Activated B cell treated with CpG ODN at 0.5 μM for 24 hours (primary cell): ENCODE measurements around the gene PAN2. TPM values are rescaled to one million over a fixed set of nuclear protein-coding genes. Genes with fewer than 3 reads are reported as not detected.

Experiments
- ATAC-seq: fragments of 200-7000 bp; cut with Tn5 transposase; one replicate; pipeline ENCODE4 v1.10.0; 2021; ENCODE audit warnings: low read depth, mild to moderate bottlenecking, moderate library complexity
- CTCF ChIA-PET: fragments of 350-600 bp; sonication (Branson Sonifier 250); formaldehyde crosslinking; loops from one replicate; lab custom pipeline; 2021; ENCODE audit warnings: antibody characterized with exemption; lab: Charles Lee
- POLR2A ChIA-PET: fragments of 350-600 bp; sonication (Branson Sonifier 250); formaldehyde crosslinking; loops from one replicate; lab custom pipeline; 2021; ENCODE audit warnings: antibody characterized with exemption; lab: Charles Lee
- DNase-seq: peaks from one replicate; pipeline ENCODE4 v3.0.0; 2022
- H3K27ac Mint-ChIP-seq: one replicate; pipeline ENCODE4 v1.8.0; 2020; ENCODE audit warnings: mixed read lengths
- H3K27me3 Mint-ChIP-seq: one replicate; pipeline ENCODE4 v1.8.0; 2021; ENCODE audit warnings: mixed read lengths
- H3K36me3 Mint-ChIP-seq: one replicate; pipeline ENCODE4 v1.8.0; 2021; ENCODE audit warnings: low read depth, mixed read lengths
- H3K4me1 Mint-ChIP-seq: one replicate; pipeline ENCODE4 v1.8.0; 2021; ENCODE audit warnings: mixed read lengths
- H3K4me3 Mint-ChIP-seq: one replicate; pipeline ENCODE4 v1.8.0; 2020; ENCODE audit warnings: mild to moderate bottlenecking, mixed read lengths
- H3K9me3 Mint-ChIP-seq: one replicate; pipeline ENCODE4 v1.8.0; 2020; ENCODE audit warnings: mixed read lengths
- CTCF ChIP-seq: fragments of 200-600 bp; IDR thresholded peaks from one replicate; pipeline ENCODE4 v1.8.0; 2022; ENCODE audit warnings: antibody characterized with exemption, mild to moderate bottlenecking
- intact Hi-C: fragments of 100-400 bp; cut with micrococcal nuclease; formaldehyde crosslinking; loops from one replicate; pipeline ENCODE4 v1.15.1; 2024
- total RNA-seq: library from RNA; stranded (reverse); gene quantifications from 2 replicates; pipeline ENCODE4 v1.2.3, GENCODE V29; 2022

PAN2 gene, protein sequence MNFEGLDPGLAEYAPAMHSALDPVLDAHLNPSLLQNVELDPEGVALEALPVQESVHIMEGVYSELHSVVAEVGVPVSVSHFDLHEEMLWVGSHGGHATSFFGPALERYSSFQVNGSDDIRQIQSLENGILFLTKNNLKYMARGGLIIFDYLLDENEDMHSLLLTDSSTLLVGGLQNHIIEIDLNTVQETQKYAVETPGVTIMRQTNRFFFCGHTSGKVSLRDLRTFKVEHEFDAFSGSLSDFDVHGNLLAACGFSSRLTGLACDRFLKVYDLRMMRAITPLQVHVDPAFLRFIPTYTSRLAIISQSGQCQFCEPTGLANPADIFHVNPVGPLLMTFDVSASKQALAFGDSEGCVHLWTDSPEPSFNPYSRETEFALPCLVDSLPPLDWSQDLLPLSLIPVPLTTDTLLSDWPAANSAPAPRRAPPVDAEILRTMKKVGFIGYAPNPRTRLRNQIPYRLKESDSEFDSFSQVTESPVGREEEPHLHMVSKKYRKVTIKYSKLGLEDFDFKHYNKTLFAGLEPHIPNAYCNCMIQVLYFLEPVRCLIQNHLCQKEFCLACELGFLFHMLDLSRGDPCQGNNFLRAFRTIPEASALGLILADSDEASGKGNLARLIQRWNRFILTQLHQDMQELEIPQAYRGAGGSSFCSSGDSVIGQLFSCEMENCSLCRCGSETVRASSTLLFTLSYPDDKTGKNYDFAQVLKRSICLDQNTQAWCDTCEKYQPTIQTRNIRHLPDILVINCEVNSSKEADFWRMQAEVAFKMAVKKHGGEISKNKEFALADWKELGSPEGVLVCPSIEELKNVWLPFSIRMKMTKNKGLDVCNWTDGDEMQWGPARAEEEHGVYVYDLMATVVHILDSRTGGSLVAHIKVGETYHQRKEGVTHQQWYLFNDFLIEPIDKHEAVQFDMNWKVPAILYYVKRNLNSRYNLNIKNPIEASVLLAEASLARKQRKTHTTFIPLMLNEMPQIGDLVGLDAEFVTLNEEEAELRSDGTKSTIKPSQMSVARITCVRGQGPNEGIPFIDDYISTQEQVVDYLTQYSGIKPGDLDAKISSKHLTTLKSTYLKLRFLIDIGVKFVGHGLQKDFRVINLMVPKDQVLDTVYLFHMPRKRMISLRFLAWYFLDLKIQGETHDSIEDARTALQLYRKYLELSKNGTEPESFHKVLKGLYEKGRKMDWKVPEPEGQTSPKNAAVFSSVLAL
- 86.3 and 98.9 TPM in 2 replicates for total RNA-seq

DNA sequence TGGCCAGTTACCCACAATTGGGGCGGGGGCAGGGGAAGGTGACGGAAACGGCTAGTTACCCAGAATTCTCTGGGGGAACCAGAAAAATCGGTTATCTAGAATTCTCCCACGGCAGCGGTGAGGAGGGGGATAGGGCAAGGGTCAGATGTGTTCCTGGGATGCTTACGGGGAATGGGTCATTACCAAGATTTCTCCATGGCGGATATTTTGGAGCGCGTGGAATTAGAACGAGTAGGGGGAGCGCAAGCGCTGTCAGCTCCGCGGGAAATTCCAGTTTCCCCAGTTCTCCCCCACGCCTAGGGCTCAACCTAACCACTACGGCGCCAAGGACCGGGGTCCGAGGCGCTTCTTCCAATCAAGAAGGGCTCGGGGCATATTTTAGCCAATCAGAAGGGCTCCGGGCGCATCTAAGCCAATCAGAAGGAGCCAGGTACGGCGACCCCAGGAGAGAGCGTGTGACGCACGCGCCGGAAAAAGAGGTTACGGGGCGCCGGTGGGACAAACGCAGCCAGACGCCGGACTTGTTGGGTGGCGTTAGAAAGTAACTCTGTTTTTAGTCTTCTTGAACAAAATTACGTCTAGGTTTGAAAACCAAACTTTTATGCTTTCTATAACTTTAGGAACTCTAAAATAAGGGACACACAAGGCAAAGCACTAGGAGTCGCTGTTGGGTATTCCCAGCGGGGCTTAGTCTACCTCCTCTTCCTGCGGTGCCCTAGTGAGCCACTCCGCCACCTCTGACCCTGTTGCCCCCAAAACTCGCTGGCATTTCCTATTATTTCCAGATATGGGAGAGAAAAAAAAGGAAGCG lies at the start of gene PAN2:
PAN2 (minus strand) TSS at position 322 of the 811 bp plus-strand sequence. CDS start 906 bp downstream, outside the sequence.
- CTCF ChIA-PET, result interaction anchor here (0.8 to 1.3 kb wide), 5 partner anchors 18 to 130 kb away, joined by 3 to 5 read pairs (median 4); partner anchors contain the start of genes CNPY2, STAT2 and TIMELESS
- peak within 1 kb of the TSS; percentile 100 for H3K27ac Mint-ChIP-seq
- ATAC-seq (peak; percentile 91), DNase-seq (peak; percentile 85)
- intact Hi-C loops, result loop anchor here (1.0 to 10.0 kb wide), 9 partner anchors 18 to 301 kb away; partner anchors contain the start of genes BAZ2A, CS, SPRYD4 and STAT2
- H3K9me3 Mint-ChIP-seq, result no peaks in the 10 kb centered on the region
- TF ChIP-seq CTCF, result no peak
- H3K4me3 Mint-ChIP-seq, result peak within 1 kb of the TSS; percentile 96
- no peaks in the 10 kb centered on the region for H3K27me3 Mint-ChIP-seq
- H3K4me1 Mint-ChIP-seq, result peaks cover 46% of the 10 kb centered on the region
- POLR2A ChIA-PET, result interaction anchor here (0.5 to 4.8 kb wide), 30 partner anchors 8 to 361 kb away, joined by 3 to 61 read pairs (median 5); partner anchors contain the start of genes ANKRD52, CNPY2, COQ10A and CS
- peaks cover 16% of the 10 kb centered on the region for H3K36me3 Mint-ChIP-seq

DNA sequence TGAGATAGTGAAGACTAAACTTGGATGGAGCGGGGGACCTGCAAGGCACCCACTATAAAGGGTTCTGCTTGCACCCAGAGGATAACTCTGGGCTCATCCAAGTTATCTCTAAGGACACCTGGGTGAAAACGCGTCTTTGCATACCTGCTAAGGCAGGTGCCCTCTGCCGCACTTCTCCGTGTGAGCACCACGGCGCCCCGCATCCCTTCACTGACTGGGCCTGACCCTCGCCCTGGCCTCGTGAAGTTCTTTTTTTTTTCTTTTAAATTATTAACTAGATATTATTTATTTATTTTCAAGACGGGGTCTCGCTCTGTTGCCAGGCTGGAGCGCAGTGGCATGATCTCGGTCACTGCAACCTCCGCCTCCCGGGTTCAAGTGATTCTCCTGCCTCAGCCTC lies 48.8 kb upstream of the PAN2 start:
- ChIA-PET POLR2A (interaction anchor here (0.6 kb wide), 1 partner anchor 37 kb away, joined by 4 read pairs; no protein-coding TSS in a partner anchor), CTCF (no interaction called here)
- intact Hi-C loops, result no loop called here
- no peak for DNase-seq
- TF ChIP-seq CTCF, result no peak
- peaks cover 10% of the 10 kb centered on the region for H3K4me1 Mint-ChIP-seq
- H3K4me3 Mint-ChIP-seq, result no peak overlapping the region
- H3K27me3 Mint-ChIP-seq, result no peaks in the 10 kb centered on the region
- no peaks in the 10 kb centered on the region for H3K9me3 Mint-ChIP-seq
- no peak for ATAC-seq
- H3K36me3 Mint-ChIP-seq, result no peaks in the 10 kb centered on the region
- no peak overlapping the region for H3K27ac Mint-ChIP-seq

- CTCF ChIA-PET, result interaction anchor here (1.5 kb wide), 1 partner anchor 18 kb away, joined by 6 read pairs; the partner anchor contains the start of gene STAT2
- Mint-ChIP-seq H3K9me3 (no peaks in the 10 kb centered on the region), H3K27me3 (no peaks in the 10 kb centered on the region), H3K36me3 (no peaks in the 10 kb centered on the region), H3K4me3 (no peak overlapping the region), H3K4me1 (peaks cover 50% of the 10 kb centered on the region), H3K27ac (peak overlapping the region; percentile 94)
- POLR2A ChIA-PET, result interaction anchor here (0.6 to 8.4 kb wide), 5 partner anchors 18 to 69 kb away, joined by 4 to 128 read pairs (median 8); partner anchors contain the start of genes CNPY2, IL23A and STAT2
- no peak for TF ChIP-seq CTCF
- DNase-seq (no peak), ATAC-seq (no peak)
- intact Hi-C loops, result loop anchor here (5.0 kb wide), 1 partner anchor 39 kb away; no protein-coding TSS in a partner anchor
These were observed 44.2 kb upstream of the PAN2 start for GRCh38 chr12:56377989-56378316.

- Mint-ChIP-seq H3K27me3 (no peaks in the 10 kb centered on the region), H3K36me3 (peaks cover 2% of the 10 kb centered on the region)
- POLR2A ChIA-PET, result interaction anchor here (0.6 to 8.4 kb wide), 7 partner anchors 18 to 87 kb away, joined by 4 to 128 read pairs (median 8); partner anchors contain the start of genes CNPY2, IL23A, STAT2 and TIMELESS
These were observed 43.6 kb upstream of the PAN2 start for GRCh38 chr12:56377310-56377988.

More at GRCh38 chr12:56377310-56377988, 43.6 kb upstream of the PAN2 start:
- intact Hi-C loops, result loop anchor here (5.0 kb wide), 1 partner anchor 40 kb away; no protein-coding TSS in a partner anchor
- TF ChIP-seq CTCF, result no peak
- ATAC-seq, result no peak
- no peak for DNase-seq
- Mint-ChIP-seq H3K4me1 (peaks cover 53% of the 10 kb centered on the region), H3K9me3 (no peaks in the 10 kb centered on the region), H3K27ac (peak overlapping the region; percentile 94), H3K4me3 (no peak overlapping the region)
- CTCF ChIA-PET, result interaction anchor here (1.2 to 1.5 kb wide), 2 partner anchors 18 to 83 kb away, joined by 3 to 6 read pairs; partner anchors contain the start of gene STAT2
